ENCODE results near the gene GNG12. TPM values are rescaled to one million over a fixed set of nuclear protein-coding genes. Genes with fewer than 3 reads are reported as not detected.

The GNG12 gene
- total RNA-seq, 1 experiment from 2014 or later: 12.5 TPM

DNA sequence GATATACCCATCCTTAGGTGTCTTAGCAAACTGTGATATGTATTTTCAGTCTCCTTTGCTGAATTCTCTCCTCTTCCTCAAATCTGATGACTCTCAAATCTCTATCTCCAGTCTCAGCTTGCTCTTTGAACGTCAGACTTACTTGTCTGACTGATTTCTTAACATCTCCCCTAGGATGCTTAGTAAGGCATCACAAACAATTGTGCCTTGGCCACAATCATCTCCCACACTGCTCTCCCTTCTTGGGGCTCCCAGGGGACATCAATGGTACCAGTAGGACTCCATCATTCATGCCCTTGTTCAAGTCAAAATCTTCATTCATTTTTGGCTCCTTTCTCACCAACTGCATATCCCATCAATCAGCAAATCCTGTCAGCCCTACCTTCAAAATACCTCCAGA, 42.0 kb downstream of the GNG12 start:
- H3K9me3 ChIP-seq: no peaks in the 10 kb centered on the region
- POLR2A ChIA-PET: no interaction called here
- Mint-ChIP-seq H3K4me1 (ENCODE audit: low read depth, unreplicated experiment) (peaks cover 11% of the 10 kb centered on the region), H3K36me3 (ENCODE audit: insufficient read depth, unreplicated experiment) (no peaks in the 10 kb centered on the region), H3K27me3 (ENCODE audit: insufficient read depth, unreplicated experiment) (no peaks in the 10 kb centered on the region), H3K4me3 (ENCODE audit: unreplicated experiment) (no peak overlapping the region), H3K9me3 (ENCODE audit: unreplicated experiment) (no peaks in the 10 kb centered on the region), H3K27ac (ENCODE audit: unreplicated experiment) (no peak overlapping the region)
- BruUV-seq (replicated peaks): no TSS peak
- H3K27me3 ChIP-seq (replicated peaks; ENCODE audit: control insufficient read depth, insufficient read depth, low read length): no peaks in the 10 kb centered on the region
- CTCF ChIA-PET: no interaction called here
- no peaks in the 10 kb centered on the region for H3K36me3 ChIP-seq (ENCODE audit: control insufficient read depth, insufficient read depth, low read length)
- TF ChIP-seq, protein P1, sequence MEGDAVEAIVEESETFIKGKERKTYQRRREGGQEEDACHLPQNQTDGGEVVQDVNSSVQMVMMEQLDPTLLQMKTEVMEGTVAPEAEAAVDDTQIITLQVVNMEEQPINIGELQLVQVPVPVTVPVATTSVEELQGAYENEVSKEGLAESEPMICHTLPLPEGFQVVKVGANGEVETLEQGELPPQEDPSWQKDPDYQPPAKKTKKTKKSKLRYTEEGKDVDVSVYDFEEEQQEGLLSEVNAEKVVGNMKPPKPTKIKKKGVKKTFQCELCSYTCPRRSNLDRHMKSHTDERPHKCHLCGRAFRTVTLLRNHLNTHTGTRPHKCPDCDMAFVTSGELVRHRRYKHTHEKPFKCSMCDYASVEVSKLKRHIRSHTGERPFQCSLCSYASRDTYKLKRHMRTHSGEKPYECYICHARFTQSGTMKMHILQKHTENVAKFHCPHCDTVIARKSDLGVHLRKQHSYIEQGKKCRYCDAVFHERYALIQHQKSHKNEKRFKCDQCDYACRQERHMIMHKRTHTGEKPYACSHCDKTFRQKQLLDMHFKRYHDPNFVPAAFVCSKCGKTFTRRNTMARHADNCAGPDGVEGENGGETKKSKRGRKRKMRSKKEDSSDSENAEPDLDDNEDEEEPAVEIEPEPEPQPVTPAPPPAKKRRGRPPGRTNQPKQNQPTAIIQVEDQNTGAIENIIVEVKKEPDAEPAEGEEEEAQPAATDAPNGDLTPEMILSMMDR (IDR thresholded peaks at IDR 0.05; ENCODE audit: insufficient read depth in 1 of 2, low read depth in 1 of 2, low read length in 1 of 2, severe bottlenecking in 1 of 2, unreplicated experiment in 1 of 2): no peak
- DNase-seq: no peak
- H3K4me3 ChIP-seq (ENCODE audit: low read depth, low read length): no peak overlapping the region
- H3K4me1 ChIP-seq: peaks cover 9% of the 10 kb centered on the region
- intact Hi-C loops (cut with micrococcal nuclease; ENCODE audit: unreplicated experiment): no loop called here

DNA sequence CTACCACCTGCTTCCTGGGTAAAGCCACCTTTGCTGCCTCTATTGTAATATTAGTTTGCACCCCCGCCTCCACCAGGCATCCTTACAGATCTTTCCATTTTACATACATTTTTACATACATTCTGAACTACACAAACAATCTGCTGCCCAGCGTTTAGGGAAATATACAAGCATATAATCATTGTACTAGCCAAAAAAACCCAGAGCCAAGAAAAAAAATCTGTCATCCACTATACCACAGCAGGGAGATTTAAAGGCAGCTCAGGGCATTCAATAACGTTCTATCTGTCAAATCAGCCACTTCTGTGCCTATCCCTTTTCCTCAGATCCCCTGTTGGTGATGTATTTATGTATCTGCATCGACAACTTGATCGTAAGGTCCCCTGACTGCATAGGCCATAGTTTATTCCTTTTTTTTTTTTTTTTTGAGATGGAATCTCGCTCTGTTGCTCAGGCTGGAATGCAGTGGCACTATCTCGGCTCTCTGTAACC, 43.0 kb downstream of the GNG12 start:
- POLR2A ChIA-PET: no interaction called here
- no peak for DNase-seq
- TF ChIP-seq, protein P1 (IDR thresholded peaks at IDR 0.05; ENCODE audit: insufficient read depth in 1 of 2, low read depth in 1 of 2, low read length in 1 of 2, severe bottlenecking in 1 of 2, unreplicated experiment in 1 of 2): no peak
- Mint-ChIP-seq H3K4me1 (ENCODE audit: low read depth, unreplicated experiment) (peaks cover 11% of the 10 kb centered on the region), H3K27me3 (ENCODE audit: insufficient read depth, unreplicated experiment) (no peaks in the 10 kb centered on the region), H3K9me3 (ENCODE audit: unreplicated experiment) (no peaks in the 10 kb centered on the region), H3K27ac (ENCODE audit: unreplicated experiment) (no peak overlapping the region), H3K36me3 (ENCODE audit: insufficient read depth, unreplicated experiment) (no peaks in the 10 kb centered on the region), H3K4me3 (ENCODE audit: unreplicated experiment) (no peak overlapping the region)
- H3K4me1 ChIP-seq: peaks cover 9% of the 10 kb centered on the region
- CTCF ChIA-PET: no interaction called here
- no peaks in the 10 kb centered on the region for H3K36me3 ChIP-seq (ENCODE audit: control insufficient read depth, insufficient read depth, low read length)
- no TSS peak for BruUV-seq (replicated peaks)
- H3K27me3 ChIP-seq (replicated peaks; ENCODE audit: control insufficient read depth, insufficient read depth, low read length): no peaks in the 10 kb centered on the region
- no peak overlapping the region for H3K4me3 ChIP-seq (ENCODE audit: low read depth, low read length)
- H3K9me3 ChIP-seq: no peaks in the 10 kb centered on the region
- intact Hi-C loops (cut with micrococcal nuclease; ENCODE audit: unreplicated experiment): no loop called here

DNA sequence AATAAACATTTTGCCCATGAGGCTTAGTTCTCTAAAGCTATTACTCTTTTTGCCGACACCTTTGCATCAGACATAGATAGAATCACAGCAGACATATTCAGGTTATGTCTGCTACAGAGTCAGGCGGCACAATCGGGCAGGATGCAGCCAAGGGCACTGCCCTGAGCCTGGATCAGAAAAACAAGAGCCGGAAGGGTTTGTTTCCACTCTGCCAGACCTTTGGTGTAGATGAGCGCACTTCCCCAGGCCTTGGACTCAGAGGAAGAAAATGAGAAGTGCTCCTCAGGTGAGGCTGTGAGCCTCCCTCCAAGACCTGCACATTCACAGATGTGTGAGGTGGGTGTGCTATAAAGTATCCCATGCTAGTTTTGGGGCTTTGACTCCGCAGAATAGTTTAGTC, 43.7 kb downstream of the GNG12 start:
- H3K4me1 ChIP-seq: peaks cover 9% of the 10 kb centered on the region
- H3K4me3 ChIP-seq (ENCODE audit: low read depth, low read length): no peak overlapping the region
- BruUV-seq (replicated peaks): no TSS peak
- no peak overlapping the region for H3K27ac Mint-ChIP-seq (ENCODE audit: unreplicated experiment)
- TF ChIP-seq, protein P1 (IDR thresholded peaks at IDR 0.05; ENCODE audit: insufficient read depth in 1 of 2, low read depth in 1 of 2, low read length in 1 of 2, severe bottlenecking in 1 of 2, unreplicated experiment in 1 of 2): no peak
- no peaks in the 10 kb centered on the region for H3K36me3 ChIP-seq (ENCODE audit: control insufficient read depth, insufficient read depth, low read length)
- H3K4me3 Mint-ChIP-seq (ENCODE audit: unreplicated experiment): no peak overlapping the region
- peaks cover 11% of the 10 kb centered on the region for H3K4me1 Mint-ChIP-seq (ENCODE audit: low read depth, unreplicated experiment)
- no peaks in the 10 kb centered on the region for H3K27me3 ChIP-seq (replicated peaks; ENCODE audit: control insufficient read depth, insufficient read depth, low read length)
- no peaks in the 10 kb centered on the region for H3K9me3 ChIP-seq
- H3K36me3 Mint-ChIP-seq (ENCODE audit: insufficient read depth, unreplicated experiment): no peaks in the 10 kb centered on the region
- no peaks in the 10 kb centered on the region for H3K9me3 Mint-ChIP-seq (ENCODE audit: unreplicated experiment)
- CTCF ChIA-PET: no interaction called here
- DNase-seq: no peak
- H3K27me3 Mint-ChIP-seq (ENCODE audit: insufficient read depth, unreplicated experiment): no peaks in the 10 kb centered on the region
- intact Hi-C loops (cut with micrococcal nuclease; ENCODE audit: unreplicated experiment): no loop called here
- POLR2A ChIA-PET: no interaction called here
